ENCODE measurements around the gene SUZ12. TPM values are rescaled to one million over a fixed set of nuclear protein-coding genes. Genes with fewer than 3 reads are reported as not detected.
"Not testable (repeated sequence)": the region's sequence is repeated elsewhere in the genome, so short reads cannot be mapped to it uniquely, and the experiment has no call there.

The SUZ12 gene
- total RNA-seq: 1 to 10 TPM; 7.0 to 9.2 (median 8.4) TPM

DNA sequence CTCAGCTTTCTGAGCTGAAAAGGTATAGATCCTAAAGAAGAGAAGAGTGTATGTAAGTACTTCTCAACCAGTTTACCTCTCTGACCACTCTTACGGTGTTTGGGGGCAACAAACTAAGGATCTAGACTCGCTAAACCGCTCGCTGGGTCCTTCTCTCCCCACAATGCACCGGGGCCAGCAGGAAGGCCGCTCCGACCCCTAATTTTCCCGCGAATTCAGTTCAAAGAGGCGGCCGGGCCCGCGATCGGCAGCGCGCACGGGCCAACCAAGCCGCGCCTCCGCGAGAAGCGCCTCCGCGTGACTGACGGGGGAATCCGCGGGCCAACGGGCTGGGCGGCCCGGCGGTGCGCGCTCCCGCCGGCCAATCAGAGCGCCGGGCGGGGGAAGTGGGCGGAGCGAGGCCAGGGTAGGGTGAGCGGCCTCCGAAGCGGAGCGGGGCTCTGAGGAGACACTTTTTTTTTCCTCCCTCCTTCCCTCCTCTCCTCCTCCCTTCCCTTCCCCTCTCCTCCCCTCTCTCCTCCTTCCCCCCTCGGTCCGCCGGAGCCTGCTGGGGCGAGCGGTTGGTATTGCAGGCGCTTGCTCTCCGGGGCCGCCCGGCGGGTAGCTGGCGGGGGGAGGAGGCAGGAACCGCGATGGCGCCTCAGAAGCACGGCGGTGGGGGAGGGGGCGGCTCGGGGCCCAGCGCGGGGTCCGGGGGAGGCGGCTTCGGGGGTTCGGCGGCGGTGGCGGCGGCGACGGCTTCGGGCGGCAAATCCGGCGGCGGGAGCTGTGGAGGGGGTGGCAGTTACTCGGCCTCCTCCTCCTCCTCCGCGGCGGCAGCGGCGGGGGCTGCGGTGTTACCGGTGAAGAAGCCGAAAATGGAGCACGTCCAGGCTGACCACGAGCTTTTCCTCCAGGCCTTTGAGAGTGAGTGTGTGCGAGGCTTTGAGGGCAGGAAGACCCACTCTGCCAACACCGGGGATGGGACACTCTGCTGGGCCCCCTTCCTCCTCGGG, at the start of gene SUZ12:
SUZ12 (plus strand) TSS at position 393 of the 995 bp plus-strand sequence; CDS start at position 633, 240 bp downstream.
- ATAC-seq (peak; percentile 98), DNase-seq (peak; percentile 61 to 80)
- H3K9me3 ChIP-seq; H3K27me3 ChIP-seq; in situ Hi-C loops (cut with MboI; ENCODE audit: low sequenced_read_pairs in 4 of 4); H3K36me3 ChIP-seq: not testable (repeated sequence)
- peak within 1 kb of the TSS; percentile 81 to 97 (median 96) for H3K27ac ChIP-seq
- intact Hi-C loops (cut with DNase I; ENCODE audit: low total_unique reads): loop anchor here (5.0 kb wide), 1 partner anchor 80 kb away; the partner anchor contains the start of gene COPRS
- H3K4me3 ChIP-seq: peak within 1 kb of the TSS; percentile 69 to 91 (median 85)
- peaks cover 11 to 17% of the 10 kb centered on the region in 2 donors for H3K4me1 ChIP-seq
- TF ChIP-seq POLR2A (IDR thresholded peaks at IDR 0.05): peak; percentile 71 to 72

DNA sequence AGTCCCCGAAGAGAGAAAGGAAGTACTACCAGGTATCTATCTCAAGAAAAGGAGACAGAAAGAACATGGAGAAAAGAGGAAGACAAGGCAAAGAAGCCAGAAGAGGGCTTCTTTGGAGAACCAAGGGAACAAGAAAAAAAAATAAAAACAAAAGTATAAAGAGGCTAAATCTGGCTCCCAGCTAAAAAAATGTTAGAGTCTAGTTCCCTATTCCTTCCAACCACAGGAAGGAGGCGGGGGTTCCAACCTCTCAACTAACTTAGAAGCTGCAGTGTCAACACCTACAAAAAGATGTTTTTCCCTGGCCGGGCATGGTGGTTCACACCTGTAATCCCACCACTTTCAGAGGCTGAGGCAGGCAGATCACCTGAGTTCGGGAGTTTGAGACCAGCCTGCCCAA, 48.7 kb upstream of the SUZ12 start:
- Histone ChIP-seq H3K4me3 (no peak overlapping the region), H3K9me3 (no peaks in the 10 kb centered on the region), H3K27me3 (no peaks in the 10 kb centered on the region), H3K27ac (no peak overlapping the region), H3K4me1 (no peaks in the 10 kb centered on the region), H3K36me3 (peaks cover 6 to 96% of the 10 kb centered on the region in 2 donors)
- TF ChIP-seq POLR2A (IDR thresholded peaks at IDR 0.05): no peak
- intact Hi-C loops (cut with DNase I; ENCODE audit: low total_unique reads): no loop called here
- DNase-seq (no peak), ATAC-seq (no peak)
- in situ Hi-C loops (cut with MboI; ENCODE audit: low sequenced_read_pairs in 4 of 4): loop anchor here in 1 of 4 donors (25.0 kb wide), 1 partner anchor 474 kb away; the partner anchor contains the start of gene ZNF207

DNA sequence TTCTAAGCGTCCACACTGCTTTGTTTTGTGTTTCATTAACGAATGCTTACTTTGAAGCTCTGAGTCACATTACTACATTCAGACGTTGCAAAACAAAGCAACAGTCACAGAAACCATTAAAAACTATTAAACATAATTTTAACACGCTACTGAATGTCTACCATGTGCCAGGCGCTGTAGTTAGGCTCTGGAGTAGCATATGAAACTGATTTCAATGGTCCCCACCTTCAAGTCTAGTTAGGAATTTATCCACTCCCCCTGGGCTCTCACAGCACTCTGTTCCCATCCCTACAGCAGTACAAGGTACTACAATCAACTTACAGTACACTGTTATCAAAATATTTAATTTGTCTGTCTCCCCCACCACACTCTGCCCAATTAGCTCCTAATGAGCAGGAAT, 35.9 kb upstream of the SUZ12 start:
- no peak for ATAC-seq
- Histone ChIP-seq H3K4me1 (peaks cover 11 to 16% of the 10 kb centered on the region in 2 donors), H3K36me3 (peaks cover 0 to 37% of the 10 kb centered on the region in 2 donors), H3K27me3 (no peaks in the 10 kb centered on the region), H3K9me3 (no peaks in the 10 kb centered on the region), H3K27ac (peak overlapping the region; percentile 68 to 87 (median 82)), H3K4me3 (peak overlapping the region; percentile 70 to 91 (median 77))
- in situ Hi-C loops (cut with MboI; ENCODE audit: low sequenced_read_pairs in 4 of 4) (no loop called here), intact Hi-C loops (cut with DNase I; ENCODE audit: low total_unique reads) (loop anchor here (1.0 to 5.0 kb wide), 3 partner anchors 34 to 349 kb away; partner anchors contain the start of gene COPRS)
- TF ChIP-seq, protein P1, sequence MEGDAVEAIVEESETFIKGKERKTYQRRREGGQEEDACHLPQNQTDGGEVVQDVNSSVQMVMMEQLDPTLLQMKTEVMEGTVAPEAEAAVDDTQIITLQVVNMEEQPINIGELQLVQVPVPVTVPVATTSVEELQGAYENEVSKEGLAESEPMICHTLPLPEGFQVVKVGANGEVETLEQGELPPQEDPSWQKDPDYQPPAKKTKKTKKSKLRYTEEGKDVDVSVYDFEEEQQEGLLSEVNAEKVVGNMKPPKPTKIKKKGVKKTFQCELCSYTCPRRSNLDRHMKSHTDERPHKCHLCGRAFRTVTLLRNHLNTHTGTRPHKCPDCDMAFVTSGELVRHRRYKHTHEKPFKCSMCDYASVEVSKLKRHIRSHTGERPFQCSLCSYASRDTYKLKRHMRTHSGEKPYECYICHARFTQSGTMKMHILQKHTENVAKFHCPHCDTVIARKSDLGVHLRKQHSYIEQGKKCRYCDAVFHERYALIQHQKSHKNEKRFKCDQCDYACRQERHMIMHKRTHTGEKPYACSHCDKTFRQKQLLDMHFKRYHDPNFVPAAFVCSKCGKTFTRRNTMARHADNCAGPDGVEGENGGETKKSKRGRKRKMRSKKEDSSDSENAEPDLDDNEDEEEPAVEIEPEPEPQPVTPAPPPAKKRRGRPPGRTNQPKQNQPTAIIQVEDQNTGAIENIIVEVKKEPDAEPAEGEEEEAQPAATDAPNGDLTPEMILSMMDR (IDR thresholded peaks at IDR 0.05 in 4 of 5, conservative IDR thresholded peaks at IDR 0.05 in 1 of 5): no peak
- no peak for TF ChIP-seq POLR2A (IDR thresholded peaks at IDR 0.05)
- no peak for DNase-seq

DNA sequence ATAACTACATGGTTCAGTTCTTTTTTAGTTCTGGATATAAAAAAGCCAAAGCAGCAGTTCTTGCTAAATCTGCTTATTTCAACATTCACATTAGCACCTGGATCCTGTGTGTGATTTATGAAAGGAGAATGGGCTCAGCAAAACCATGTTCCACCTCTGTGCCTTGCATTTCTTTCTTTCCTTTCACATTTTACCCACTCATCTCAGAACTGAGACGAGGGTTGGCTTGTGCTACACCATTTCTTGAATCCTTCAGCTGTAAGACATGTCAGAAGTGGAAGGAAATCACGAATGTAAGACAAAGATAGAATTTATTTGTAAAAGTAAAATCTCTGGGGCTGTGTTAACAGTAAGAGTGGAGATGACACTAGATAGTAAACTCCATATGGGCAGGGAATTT, 34.1 kb upstream of the SUZ12 start:
- Histone ChIP-seq H3K4me1 (peaks cover 11 to 16% of the 10 kb centered on the region in 2 donors), H3K27me3 (no peaks in the 10 kb centered on the region), H3K9me3 (no peaks in the 10 kb centered on the region), H3K4me3 (no peak overlapping the region), H3K27ac (no peak overlapping the region), H3K36me3 (peaks cover 0 to 21% of the 10 kb centered on the region in 2 donors)
- TF ChIP-seq POLR2A (IDR thresholded peaks at IDR 0.05): no peak
- TF ChIP-seq, protein P1 (IDR thresholded peaks at IDR 0.05 in 4 of 5, conservative IDR thresholded peaks at IDR 0.05 in 1 of 5): no peak
- intact Hi-C loops (cut with DNase I; ENCODE audit: low total_unique reads) (loop anchor here (5.0 kb wide), 1 partner anchor 350 kb away; no protein-coding TSS in a partner anchor), in situ Hi-C loops (cut with MboI; ENCODE audit: low sequenced_read_pairs in 4 of 4) (no loop called here)
- no peak for ATAC-seq
- no peak for DNase-seq

DNA sequence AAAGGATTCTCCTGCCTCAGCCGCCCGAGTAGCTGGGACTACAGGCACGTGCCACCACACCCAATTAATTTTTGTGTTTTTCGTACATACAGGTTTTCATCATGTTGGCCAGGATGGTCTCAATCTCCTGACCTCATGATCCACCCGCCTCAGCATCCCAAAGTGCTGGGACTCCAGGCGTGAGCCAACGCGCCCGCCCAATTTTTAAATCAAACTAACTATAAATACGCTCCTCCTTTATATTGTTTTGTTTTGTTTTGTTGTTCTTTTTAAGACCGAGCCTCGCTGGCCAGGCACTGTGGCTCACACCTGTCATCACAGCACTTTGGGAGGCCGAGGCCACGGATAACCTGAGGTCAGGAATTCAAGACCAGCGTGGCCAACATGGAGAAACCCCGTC, 33.4 kb upstream of the SUZ12 start:
- H3K9me3 ChIP-seq: no peaks in the 10 kb centered on the region
- H3K4me3 ChIP-seq: no peak overlapping the region
- H3K27me3 ChIP-seq: no peaks in the 10 kb centered on the region
- in situ Hi-C loops (cut with MboI; ENCODE audit: low sequenced_read_pairs in 4 of 4): no loop called here
- ATAC-seq (no peak), DNase-seq (no peak)
- intact Hi-C loops (cut with DNase I; ENCODE audit: low total_unique reads): loop anchor here (5.0 kb wide), 1 partner anchor 351 kb away; no protein-coding TSS in a partner anchor
- no peak overlapping the region for H3K27ac ChIP-seq
- TF ChIP-seq, protein P1 (IDR thresholded peaks at IDR 0.05 in 4 of 5, conservative IDR thresholded peaks at IDR 0.05 in 1 of 5): no peak
- peaks cover 0 to 14% of the 10 kb centered on the region in 2 donors for H3K36me3 ChIP-seq
- peaks cover 11 to 16% of the 10 kb centered on the region in 2 donors for H3K4me1 ChIP-seq
